HG03342 (cell line): ENCODE results near the gene ANTKMT.

Source experiments
- ATAC-seq: cut with Tn5 transposase; IDR thresholded peaks from one replicate; pipeline ENCODE4 v1.9.1; 2021; ENCODE audit warnings: mild to moderate bottlenecking, moderate library complexity; ENCODE audit not compliant: unreplicated experiment

Gene ANTKMT

GRCh38 chr16:761625-762513 lies 40.9 kb downstream of the ANTKMT start:
- ATAC-seq: no peak

GRCh38 chr16:762595-763268 lies 41.8 kb downstream of the ANTKMT start:
- no peak for ATAC-seq

GRCh38 chr16:763369-764183 lies 42.6 kb downstream of the ANTKMT start:
- no peak for ATAC-seq

DNA sequence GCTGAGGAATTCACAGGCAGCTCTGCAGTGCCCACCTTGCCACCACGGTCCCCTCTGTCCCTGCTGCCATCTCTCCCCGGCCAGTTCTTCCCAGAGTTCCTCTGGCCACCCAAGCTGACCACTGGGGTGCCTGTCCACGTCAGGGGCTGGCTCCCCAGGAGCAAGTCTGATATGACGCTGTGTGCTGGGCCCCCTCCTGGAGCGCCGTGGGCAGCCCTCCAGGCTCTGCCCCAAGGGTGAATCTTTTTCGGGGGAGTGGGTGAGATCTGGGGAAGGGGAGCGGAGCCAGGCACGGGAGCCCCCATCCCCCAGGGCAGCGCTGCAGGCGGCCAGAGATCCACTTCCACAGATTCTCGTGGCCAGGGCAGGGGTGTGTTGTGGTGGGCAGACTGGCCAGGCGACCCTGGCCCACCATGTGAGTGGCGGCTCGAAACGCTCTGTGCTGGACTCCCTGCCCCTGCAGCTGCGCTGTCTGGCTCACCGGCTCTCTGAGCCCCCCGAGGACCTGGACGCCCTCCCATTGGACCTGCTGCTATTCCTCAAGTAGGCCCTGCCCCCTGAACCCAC lies 43.3 kb downstream of the ANTKMT start:
- ATAC-seq: no peak

GRCh38 chr16:764848-765487 lies 44.0 kb downstream of the ANTKMT start:
- no peak for ATAC-seq

DNA sequence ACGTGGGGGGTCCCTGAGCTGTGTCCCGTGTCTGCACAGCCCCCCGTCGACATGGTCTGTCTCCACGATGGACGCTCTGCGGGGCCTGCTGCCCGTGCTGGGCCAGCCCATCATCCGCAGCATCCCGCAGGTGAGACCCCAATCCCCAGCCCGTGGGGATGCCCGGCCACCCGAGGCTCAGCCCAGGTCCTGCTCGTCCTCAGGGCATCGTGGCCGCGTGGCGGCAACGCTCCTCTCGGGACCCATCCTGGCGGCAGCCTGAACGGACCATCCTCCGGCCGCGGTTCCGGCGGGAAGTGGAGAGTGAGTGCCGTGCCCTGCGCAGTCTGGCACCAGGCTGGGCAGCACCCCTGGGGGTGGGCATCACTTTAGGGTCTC lies 44.5 kb downstream of the ANTKMT start:
- no peak for ATAC-seq

GRCh38 chr16:766008-766819 lies 45.3 kb downstream of the ANTKMT start:
- no peak for ATAC-seq

- no peak for ATAC-seq
Observed at GRCh38 chr16:766820-767640, 46.1 kb downstream of the ANTKMT start.

GRCh38 chr16:767743-768235 lies 46.8 kb downstream of the ANTKMT start:
- ATAC-seq: no peak

GRCh38 chr16:768428-768827 lies 47.5 kb downstream of the ANTKMT start:
- ATAC-seq: no peak

GRCh38 chr16:769184-769784 lies 48.3 kb downstream of the ANTKMT start:
- ATAC-seq: no peak

GRCh38 chr16:769934-770333 lies 49.0 kb downstream of the ANTKMT start:
- no peak for ATAC-seq

GRCh38 chr16:770411-770810 lies 49.5 kb downstream of the ANTKMT start:
- no peak for ATAC-seq
